A549 treated with RU486 at 1 μM for 4 hours (cell line): ENCODE data around the gene AGAP9. TPM values are rescaled to one million over a fixed set of nuclear protein-coding genes. Genes with fewer than 3 reads are reported as not detected.

Source experiments
- total RNA-seq: library from RNA; stranded (reverse); fragments of 200-300 nt; extraction: Qiagen RNA extraction; gene quantifications from 5 replicates; pipeline ENCODE4 v1.2.3, GENCODE V29; 2022; ENCODE audit warnings: low read depth

Gene AGAP9
- total RNA-seq = 8.0 to 9.7 TPM (median 9.2 TPM) in 5 replicates

DNA sequence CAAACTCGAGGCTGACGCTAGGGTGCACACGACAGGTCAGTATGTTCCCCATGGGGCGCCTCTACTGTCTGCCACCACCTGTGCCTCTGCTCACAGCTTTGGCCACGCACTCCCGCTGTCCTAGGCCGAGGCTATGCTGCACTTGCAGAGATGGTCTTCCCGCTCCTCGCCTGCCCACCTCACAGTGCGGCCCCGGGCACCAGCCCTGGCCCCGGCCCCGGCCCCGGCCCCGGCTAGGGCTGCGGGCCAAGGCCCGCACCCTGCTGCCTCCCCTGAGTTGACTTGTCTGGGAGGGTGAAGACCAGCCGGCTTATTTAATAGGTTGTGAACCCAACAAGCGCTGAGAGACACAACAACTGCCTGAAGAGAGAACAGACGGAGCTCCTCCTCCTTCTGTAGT, at the start of gene AGAP9:
Gene AGAP9 (minus strand): TSS at position 164 of the 400 bp plus-strand sequence. CDS start 112 bp downstream, at position 52.

DNA sequence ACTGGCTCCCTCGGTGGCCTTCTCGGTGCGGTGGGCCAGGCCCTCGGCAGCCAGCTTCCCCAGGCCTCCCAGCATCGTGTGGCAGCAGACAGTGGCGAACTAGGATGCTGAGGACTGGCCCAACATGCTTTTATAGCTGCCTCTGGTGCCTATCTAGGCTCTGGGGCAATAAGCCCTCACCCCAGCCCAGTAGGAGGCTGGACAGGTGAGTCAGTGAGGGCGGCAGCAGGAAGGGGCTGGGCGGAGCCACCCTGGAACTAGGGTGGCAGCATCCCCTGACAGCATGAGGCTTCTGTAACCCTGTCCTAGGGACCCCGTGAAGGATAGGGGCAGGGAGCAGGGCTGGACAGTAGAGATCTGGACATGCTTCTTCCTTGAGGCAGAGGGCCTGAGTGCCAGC, 31.8 kb downstream of the AGAP9 start, which contains the start of gene FAM25G:
Gene FAM25G (minus strand): TSS at position 101 of the 400 bp plus-strand sequence. CDS start 26 bp downstream, at position 75.

DNA sequence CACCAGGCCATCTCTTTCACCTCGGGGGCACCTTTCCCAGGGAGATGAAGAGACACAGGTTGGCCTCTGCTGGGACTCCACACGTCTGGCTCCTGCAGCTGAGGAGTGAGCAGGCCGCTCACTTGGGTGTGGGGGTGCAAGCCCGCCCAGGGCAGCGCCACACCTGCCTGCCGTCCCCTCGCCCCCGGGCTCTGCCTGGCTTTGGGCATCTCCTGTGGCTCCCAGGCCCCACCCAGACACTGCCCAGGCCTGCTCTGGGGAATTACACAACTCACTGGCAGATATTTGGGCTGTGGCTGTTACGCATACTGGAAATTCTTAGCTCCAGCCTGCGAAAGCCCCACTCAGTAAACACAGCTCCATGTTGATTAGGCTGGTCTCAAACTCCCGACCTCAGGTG, 39.5 kb downstream of the AGAP9 start, which contains the start of gene ANXA8:
Gene ANXA8 (minus strand): TSS at position 193 of the 400 bp plus-strand sequence. CDS start 182 bp downstream, at position 11.

Other genes with a start within 250 kb of the AGAP9 start
- 0.05 to 0.12 TPM in 2 of 5 replicates, not detected in the others for gene GDF10, start 223.4 kb downstream of the AGAP9 start, total RNA-seq
- gene GDF2, start 201.2 kb downstream of the AGAP9 start, total RNA-seq = not detected in 5 replicates
- gene RBP3, start 175.3 kb downstream of the AGAP9 start, total RNA-seq = not detected in 5 replicates
- gene ZNF488, start 139.3 kb downstream of the AGAP9 start, total RNA-seq = 11.0 to 14.8 TPM (median 12.9 TPM) in 5 replicates
- 25.9 to 36.6 TPM (median 29.7 TPM) in 5 replicates for gene ANXA8, start 39.5 kb downstream of the AGAP9 start, total RNA-seq
- 0.88 to 1.1 TPM (median 0.95 TPM) in 3 of 5 replicates, not detected in the others for gene FAM25G, start 31.9 kb downstream of the AGAP9 start, total RNA-seq
- 2.1 to 3.8 TPM (median 3.2 TPM) in 5 replicates for gene SYT15B, start 240.0 kb upstream of the AGAP9 start, total RNA-seq